ENCODE results near the gene GFPT1.

GRCh38 chr2:69375494-69376353 is 11.3 kb downstream of the GFPT1 start:
- peak; percentile 33 to 65 (median 45) for TF ChIP-seq CTCF (IDR thresholded peaks at IDR 0.05)
- no peak for TF ChIP-seq POLR2A (IDR thresholded peaks at IDR 0.05)

Measured in adrenal gland (tissue), 5 donors.